Mesenchymal stem cell (in vitro differentiated cells and primary cell): ENCODE data around the gene ZNF474.

Source experiments
- DNase-seq: peaks from one replicate; pipeline ENCODE4 v3.0.0-alpha.2; 2013
- H2AFZ ChIP-seq: one replicate; pipeline ENCODE4 v1.6.1; 2013; ENCODE audit warnings: low read depth, mild to moderate bottlenecking, control low read depth, inconsistent platforms, low read length, moderate library complexity
- H2AK5ac ChIP-seq: 2 replicates; pipeline ENCODE4 v1.6.1; 2013; ENCODE audit warnings: low read length, moderate library complexity, mild to moderate bottlenecking, inconsistent platforms; ENCODE audit not compliant: severe bottlenecking
- H2BK120ac ChIP-seq: one replicate; pipeline ENCODE4 v1.6.1; 2013; ENCODE audit warnings: low read depth, mild to moderate bottlenecking, inconsistent platforms, low read length, moderate library complexity
- H2BK12ac ChIP-seq, 2 experiments: one replicate each; pipeline ENCODE4 v1.6.1; 2013; ENCODE audit warnings: inconsistent platforms in 2 of 2, low read length in 2 of 2, mild to moderate bottlenecking in 2 of 2, moderate library complexity in 2 of 2, control low read depth in 1 of 2
- H2BK15ac ChIP-seq: one replicate; pipeline ENCODE4 v1.6.1; 2013; ENCODE audit warnings: mild to moderate bottlenecking, low read depth, inconsistent platforms; ENCODE audit not compliant: poor library complexity, severe bottlenecking
- H2BK5ac ChIP-seq: 2 replicates; pipeline ENCODE4 v1.6.1; 2013; ENCODE audit warnings: low read depth, mild to moderate bottlenecking, low read length, control low read depth, inconsistent platforms; ENCODE audit not compliant: poor library complexity, severe bottlenecking
- H3K14ac ChIP-seq, 2 experiments: one replicate each; pipeline ENCODE4 v1.6.1; 2013; ENCODE audit warnings: inconsistent platforms in 2 of 2, low read length in 2 of 2, control low read depth in 1 of 2, mild to moderate bottlenecking in 1 of 2, moderate library complexity in 1 of 2
- H3K18ac ChIP-seq, 2 experiments: one replicate each; pipeline ENCODE4 v1.6.1; 2013; ENCODE audit warnings: inconsistent platforms in 2 of 2, low read length in 2 of 2, control low read depth in 1 of 2, low read depth in 1 of 2, mild to moderate bottlenecking in 1 of 2
- H3K23ac ChIP-seq, 2 experiments: one replicate each; pipeline ENCODE4 v1.6.1; 2013; ENCODE audit warnings: inconsistent platforms in 2 of 2, low read length in 2 of 2, mild to moderate bottlenecking in 2 of 2, moderate library complexity in 2 of 2, control low read depth in 1 of 2
- H3K27ac ChIP-seq: 2 replicates; pipeline ENCODE4 v1.5.1; 2013; ENCODE audit warnings: mild to moderate bottlenecking, moderate library complexity, low read length, control low read depth, inconsistent platforms; ENCODE audit not compliant: poor library complexity, severe bottlenecking
- H3K27me3 ChIP-seq, 2 experiments: 2 replicates each; pipeline versions ENCODE4 v1.6.1 to v1.7.0; 2013; ENCODE audit warnings: low read length in 2 of 2, mild to moderate bottlenecking in 2 of 2, moderate library complexity in 2 of 2, control low read depth in 1 of 2, inconsistent platforms in 1 of 2; ENCODE audit not compliant: control insufficient read depth in 1 of 2, insufficient read depth in 1 of 2
- H3K36me3 ChIP-seq, 2 experiments: 2 replicates each; pipeline versions ENCODE4 v1.6.1 to v1.7.0; 2013; ENCODE audit warnings: low read length in 2 of 2, control low read depth in 1 of 2, inconsistent platforms in 1 of 2, low read depth in 1 of 2, mild to moderate bottlenecking in 1 of 2; ENCODE audit not compliant: insufficient read depth in 2 of 2, control insufficient read depth in 1 of 2
- H3K4ac ChIP-seq, 2 experiments: one replicate each; pipeline ENCODE4 v1.6.1; 2013; ENCODE audit warnings: inconsistent platforms in 2 of 2, low read length in 2 of 2, mild to moderate bottlenecking in 2 of 2, moderate library complexity in 2 of 2, control low read depth in 1 of 2, low read depth in 1 of 2
- H3K4me1 ChIP-seq: 2 replicates; pipeline ENCODE4 v1.6.1; 2013; ENCODE audit warnings: low read depth, low read length, control low read depth; ENCODE audit not compliant: control insufficient read depth, insufficient read depth
- H3K4me2 ChIP-seq: 2 replicates; pipeline ENCODE4 v1.6.1; 2013; ENCODE audit warnings: low read length, mild to moderate bottlenecking, inconsistent platforms; ENCODE audit not compliant: poor library complexity, severe bottlenecking
- H3K4me3 ChIP-seq, 2 experiments: 2 replicates each; pipeline versions ENCODE4 v1.5.1 to v1.7.0; 2013; ENCODE audit warnings: low read length in 2 of 2, mild to moderate bottlenecking in 2 of 2, control low read depth in 1 of 2, low read depth in 1 of 2; ENCODE audit not compliant: insufficient read depth in 1 of 2
- H3K79me1 ChIP-seq: replicated peaks from 2 replicates; pipeline ENCODE4 v1.6.1; 2013; ENCODE audit warnings: mild to moderate bottlenecking, control low read depth, low read length, inconsistent platforms; ENCODE audit not compliant: poor library complexity, severe bottlenecking
- H3K9ac ChIP-seq: 2 replicates; pipeline ENCODE4 v1.7.0; 2013; ENCODE audit warnings: mild to moderate bottlenecking, low read length, moderate library complexity
- H3K9me3 ChIP-seq: 2 replicates; pipeline ENCODE4 v1.7.0; 2013; ENCODE audit warnings: mild to moderate bottlenecking, low read length; ENCODE audit not compliant: control insufficient read depth
- H4K8ac ChIP-seq: one replicate; pipeline ENCODE4 v1.6.1; 2013; ENCODE audit warnings: inconsistent platforms, mild to moderate bottlenecking, low read length, moderate library complexity
- H4K91ac ChIP-seq: one replicate; pipeline ENCODE4 v1.6.1; 2013; ENCODE audit warnings: mild to moderate bottlenecking, low read length, inconsistent platforms
- WGBS: methylation state at CpG from one replicate; pipeline ENCODE4 v1.1.7; 2013; ENCODE audit warnings: mixed read lengths; 5-methylcytosine and 5-hydroxymethylcytosine counted together

The ZNF474 gene

DNA sequence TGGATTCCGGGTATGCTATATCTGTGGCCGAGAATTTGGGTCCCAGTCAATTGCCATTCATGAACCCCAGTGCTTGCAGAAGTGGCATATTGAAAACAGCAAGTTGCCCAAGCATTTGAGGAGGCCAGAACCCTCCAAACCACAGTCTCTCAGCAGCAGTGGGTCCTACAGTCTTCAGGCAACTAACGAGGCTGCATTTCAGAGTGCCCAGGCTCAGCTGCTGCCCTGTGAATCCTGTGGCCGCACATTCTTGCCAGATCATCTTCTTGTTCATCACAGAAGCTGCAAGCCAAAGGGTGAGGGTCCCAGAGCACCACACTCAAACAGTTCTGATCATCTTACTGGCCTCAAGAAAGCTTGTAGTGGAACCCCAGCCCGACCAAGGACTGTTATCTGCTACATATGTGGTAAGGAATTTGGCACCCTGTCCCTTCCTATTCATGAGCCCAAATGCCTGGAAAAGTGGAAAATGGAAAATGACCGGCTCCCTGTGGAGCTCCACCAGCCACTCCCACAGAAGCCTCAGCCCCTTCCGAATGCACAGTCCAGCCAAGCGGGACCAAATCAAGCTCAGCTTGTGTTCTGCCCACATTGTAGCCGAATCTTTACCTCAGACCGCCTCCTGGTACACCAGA is 23.0 kb downstream of the ZNF474 start:
- no peak for DNase-seq
- H3K36me3 ChIP-seq: no peaks in the 10 kb centered on the region
- H3K79me1 ChIP-seq: no peaks in the 10 kb centered on the region
- peak overlapping the region; percentile 35 to 75 for H3K4ac ChIP-seq
- no peak overlapping the region for H2BK5ac ChIP-seq
- WGBS: 92% methylated on average over 10 of the region's 10 CpGs
- H2BK12ac ChIP-seq: peak overlapping the region; percentile 95 to 97
- no peak overlapping the region for H3K27ac ChIP-seq
- H3K18ac ChIP-seq: peak overlapping the region; percentile 67 to 79
- H2AK5ac ChIP-seq: peak overlapping the region; percentile 49
- H2BK15ac ChIP-seq: peak overlapping the region; percentile 38
- peak overlapping the region; percentile 10 for H4K8ac ChIP-seq
- no peak overlapping the region for H2AFZ ChIP-seq
- no peaks in the 10 kb centered on the region for H3K27me3 ChIP-seq
- H2BK120ac ChIP-seq: peak overlapping the region; percentile 59
- H3K23ac ChIP-seq: peak overlapping the region in 1 of 2 experiments; percentile 19
- H3K9ac ChIP-seq: peak overlapping the region; percentile 62
- no peak overlapping the region for H3K4me2 ChIP-seq
- no peak overlapping the region for H3K14ac ChIP-seq
- peak overlapping the region; percentile 52 for H4K91ac ChIP-seq
- peaks cover 18% of the 10 kb centered on the region for H3K4me1 ChIP-seq
- H3K4me3 ChIP-seq: peak overlapping the region in 1 of 2 experiments; percentile 38
- no peaks in the 10 kb centered on the region for H3K9me3 ChIP-seq

- H3K18ac ChIP-seq: peak overlapping the region in 1 of 2 experiments; percentile 89
- no peak overlapping the region for H2BK120ac ChIP-seq
- H3K79me1 ChIP-seq: no peaks in the 10 kb centered on the region
- no peak overlapping the region for H4K91ac ChIP-seq
- H2BK5ac ChIP-seq: no peak overlapping the region
- H3K36me3 ChIP-seq: no peaks in the 10 kb centered on the region
- no peak overlapping the region for H3K14ac ChIP-seq
- DNase-seq: peak; percentile 77
- no peak overlapping the region for H3K4me2 ChIP-seq
- H3K4me1 ChIP-seq: peaks cover 18% of the 10 kb centered on the region
- no peak overlapping the region for H3K23ac ChIP-seq
- no peak overlapping the region for H2AFZ ChIP-seq
- H3K4me3 ChIP-seq: peak overlapping the region in 1 of 2 experiments; percentile 38
- no peaks in the 10 kb centered on the region for H3K9me3 ChIP-seq
- H2BK15ac ChIP-seq: no peak overlapping the region
- no peak overlapping the region for H4K8ac ChIP-seq
- peak overlapping the region in 1 of 2 experiments; percentile 75 for H3K4ac ChIP-seq
- H3K9ac ChIP-seq: peak overlapping the region; percentile 62
- H3K27ac ChIP-seq: no peak overlapping the region
- H2BK12ac ChIP-seq: peak overlapping the region; percentile 93 to 95
- 56% methylated on average over 1 of the region's 2 CpGs for WGBS
- no peaks in the 10 kb centered on the region for H3K27me3 ChIP-seq
- H2AK5ac ChIP-seq: no peak overlapping the region
These were observed 23.9 kb downstream of the ZNF474 start for GRCh38 chr5:122153230-122153629.

GRCh38 chr5:122153774-122154173 is 24.4 kb downstream of the ZNF474 start:
- no peak overlapping the region for H3K4me3 ChIP-seq
- no peak overlapping the region for H2BK5ac ChIP-seq
- peaks cover 18% of the 10 kb centered on the region for H3K4me1 ChIP-seq
- no peak for DNase-seq
- H2BK12ac ChIP-seq: peak overlapping the region; percentile 56 to 93
- H3K27me3 ChIP-seq: no peaks in the 10 kb centered on the region
- peak overlapping the region; percentile 42 for H2BK120ac ChIP-seq
- H3K4ac ChIP-seq: peak overlapping the region in 1 of 2 experiments; percentile 84
- H3K36me3 ChIP-seq: no peaks in the 10 kb centered on the region
- H3K79me1 ChIP-seq: no peaks in the 10 kb centered on the region
- H4K91ac ChIP-seq: peak overlapping the region; percentile 29
- peak overlapping the region; percentile 64 for H2BK15ac ChIP-seq
- H3K9me3 ChIP-seq: no peaks in the 10 kb centered on the region
- peak overlapping the region; percentile 69 to 89 for H3K18ac ChIP-seq
- peak overlapping the region; percentile 78 for H4K8ac ChIP-seq
- H3K9ac ChIP-seq: peak overlapping the region; percentile 53
- no peak overlapping the region for H3K23ac ChIP-seq
- H3K27ac ChIP-seq: no peak overlapping the region
- WGBS: 85% methylated on average over 4 of the region's 4 CpGs
- no peak overlapping the region for H3K4me2 ChIP-seq
- no peak overlapping the region for H2AFZ ChIP-seq
- peak overlapping the region; percentile 82 for H2AK5ac ChIP-seq
- no peak overlapping the region for H3K14ac ChIP-seq

DNA sequence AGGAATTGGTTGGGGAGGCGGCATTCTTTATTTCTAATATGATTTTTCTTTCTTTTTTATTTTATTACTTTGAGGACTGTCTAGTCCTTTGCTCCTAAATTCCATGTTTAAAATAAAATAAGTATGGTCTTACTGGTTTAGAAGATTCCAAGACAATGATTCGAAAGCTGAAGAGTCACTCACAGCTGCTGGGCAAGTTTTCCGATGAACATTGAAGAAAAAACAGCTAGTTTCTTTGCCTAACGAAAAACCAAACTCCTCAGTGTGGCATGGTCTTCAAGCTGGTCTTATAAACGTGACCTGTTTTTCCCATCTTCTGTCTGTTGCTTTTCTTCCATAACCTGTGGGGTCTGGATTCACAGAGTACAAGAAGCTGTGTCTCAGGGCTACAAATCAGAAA is 25.1 kb downstream of the ZNF474 start:
- no peak overlapping the region for H3K4ac ChIP-seq
- no peak overlapping the region for H3K4me2 ChIP-seq
- H3K27ac ChIP-seq: peak overlapping the region; percentile 67
- H3K79me1 ChIP-seq: no peaks in the 10 kb centered on the region
- peak overlapping the region in 1 of 2 experiments; percentile 52 for H2BK12ac ChIP-seq
- no peak overlapping the region for H3K23ac ChIP-seq
- H2BK5ac ChIP-seq: no peak overlapping the region
- H3K18ac ChIP-seq: peak overlapping the region in 1 of 2 experiments; percentile 42
- H2AK5ac ChIP-seq: peak overlapping the region; percentile 69
- H3K14ac ChIP-seq: no peak overlapping the region
- no peak overlapping the region for H2BK120ac ChIP-seq
- DNase-seq: no peak
- no peak overlapping the region for H2AFZ ChIP-seq
- 63% methylated on average over 4 of the region's 5 CpGs for WGBS
- H4K8ac ChIP-seq: no peak overlapping the region
- peak overlapping the region in 1 of 2 experiments; percentile 1 for H3K4me3 ChIP-seq
- no peaks in the 10 kb centered on the region for H3K9me3 ChIP-seq
- H3K4me1 ChIP-seq: peaks cover 18% of the 10 kb centered on the region
- H3K36me3 ChIP-seq: no peaks in the 10 kb centered on the region
- H2BK15ac ChIP-seq: no peak overlapping the region
- peak overlapping the region; percentile 36 for H3K9ac ChIP-seq
- no peak overlapping the region for H4K91ac ChIP-seq
- H3K27me3 ChIP-seq: no peaks in the 10 kb centered on the region
